Measurements from ENCODE around the gene REPS1. TPM values are rescaled to one million over a fixed set of nuclear protein-coding genes. Genes with fewer than 3 reads are reported as not detected.
A peak's percentile ranks its signal among the peaks of the same experiment; 100 is the strongest.

The REPS1 gene
- polyA plus RNA-seq, 3 donors: 11.9 to 36.6 (median 14.0) TPM

DNA sequence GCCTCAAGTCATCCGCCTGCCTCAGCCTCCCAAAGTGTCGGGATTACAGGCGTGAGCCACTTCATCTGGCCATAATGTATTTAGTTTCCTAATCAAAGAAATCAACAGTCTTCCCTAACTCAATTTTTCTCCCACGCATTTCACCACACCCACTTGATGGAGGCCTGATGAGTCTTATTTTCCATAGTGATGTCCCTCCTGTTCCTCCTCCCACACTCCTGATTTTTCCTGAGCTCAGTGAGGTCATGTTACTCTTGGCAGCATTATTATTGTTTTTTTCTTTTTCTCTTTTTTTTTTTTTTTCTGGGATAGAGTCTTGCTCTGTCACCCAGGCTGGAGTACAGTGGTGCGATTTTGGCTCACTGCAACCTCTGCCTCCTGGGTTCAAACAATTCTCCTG is 49.4 kb upstream of the REPS1 start:
- Histone ChIP-seq H3K36me3 (replicated peaks in 1 of 2; ENCODE audit: control insufficient read depth in 1 of 2, insufficient read depth in 2 of 2, low read length in 2 of 2) (peaks cover 47 to 81% of the 10 kb centered on the region in 2 donors), H3K9ac (ENCODE audit: insufficient read depth, low read length, poor library complexity, severe bottlenecking) (no peak overlapping the region), H4K20me1 (ENCODE audit: insufficient read depth, low read length) (peaks cover 27% of the 10 kb centered on the region), H3K79me2 (ENCODE audit: insufficient read depth, low read length) (peaks cover 26% of the 10 kb centered on the region), H3K4me1 (ENCODE audit: control insufficient read depth in 1 of 2, insufficient read depth in 2 of 2, low read length in 2 of 2) (peaks cover 12 to 14% of the 10 kb centered on the region in 2 donors), H3K9me3 (replicated peaks in 1 of 2; ENCODE audit: control insufficient read depth in 1 of 2, insufficient read depth in 1 of 2, low read length in 2 of 2) (no peaks in the 10 kb centered on the region), H3K4me3 (replicated peaks in 1 of 3; ENCODE audit: low read depth in 2 of 3, low read length in 3 of 3) (no peak overlapping the region), H3K27ac (ENCODE audit: low read depth in 1 of 2, low read length in 2 of 2) (no peak overlapping the region), H3K4me2 (replicated peaks; ENCODE audit: extremely low read depth, low read length, poor library complexity, severe bottlenecking) (no peak overlapping the region), H3K27me3 (ENCODE audit: control insufficient read depth in 2 of 2, insufficient read depth in 2 of 2, low read length in 2 of 2) (no peaks in the 10 kb centered on the region), H2AFZ (ENCODE audit: insufficient read depth, low read depth, low read length, poor library complexity, severe bottlenecking) (no peak overlapping the region)
- TF ChIP-seq, protein P1, sequence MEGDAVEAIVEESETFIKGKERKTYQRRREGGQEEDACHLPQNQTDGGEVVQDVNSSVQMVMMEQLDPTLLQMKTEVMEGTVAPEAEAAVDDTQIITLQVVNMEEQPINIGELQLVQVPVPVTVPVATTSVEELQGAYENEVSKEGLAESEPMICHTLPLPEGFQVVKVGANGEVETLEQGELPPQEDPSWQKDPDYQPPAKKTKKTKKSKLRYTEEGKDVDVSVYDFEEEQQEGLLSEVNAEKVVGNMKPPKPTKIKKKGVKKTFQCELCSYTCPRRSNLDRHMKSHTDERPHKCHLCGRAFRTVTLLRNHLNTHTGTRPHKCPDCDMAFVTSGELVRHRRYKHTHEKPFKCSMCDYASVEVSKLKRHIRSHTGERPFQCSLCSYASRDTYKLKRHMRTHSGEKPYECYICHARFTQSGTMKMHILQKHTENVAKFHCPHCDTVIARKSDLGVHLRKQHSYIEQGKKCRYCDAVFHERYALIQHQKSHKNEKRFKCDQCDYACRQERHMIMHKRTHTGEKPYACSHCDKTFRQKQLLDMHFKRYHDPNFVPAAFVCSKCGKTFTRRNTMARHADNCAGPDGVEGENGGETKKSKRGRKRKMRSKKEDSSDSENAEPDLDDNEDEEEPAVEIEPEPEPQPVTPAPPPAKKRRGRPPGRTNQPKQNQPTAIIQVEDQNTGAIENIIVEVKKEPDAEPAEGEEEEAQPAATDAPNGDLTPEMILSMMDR (IDR thresholded peaks at IDR 0.05): no peak
- peak overlapping the region in 3 of 7 donors; percentile 4 to 40 (median 15) for H3K27ac Mint-ChIP-seq
- no peak overlapping the region for H3K4me3 Mint-ChIP-seq
- intact Hi-C loops (cut with micrococcal nuclease): no loop called here
- peaks cover 22% of the 10 kb centered on the region for H3K4me1 Mint-ChIP-seq
- no peaks in the 10 kb centered on the region for H3K9me3 Mint-ChIP-seq
- WGBS (ENCODE audit: insufficient coverage): 93% methylated on average over 3 of the region's 5 CpGs
- DNase-seq: no peak
- H3K36me3 Mint-ChIP-seq: peaks cover 65 to 81% of the 10 kb centered on the region in 2 donors
- no peaks in the 10 kb centered on the region for H3K27me3 Mint-ChIP-seq (ENCODE audit: low read depth in 3 of 3)

DNA sequence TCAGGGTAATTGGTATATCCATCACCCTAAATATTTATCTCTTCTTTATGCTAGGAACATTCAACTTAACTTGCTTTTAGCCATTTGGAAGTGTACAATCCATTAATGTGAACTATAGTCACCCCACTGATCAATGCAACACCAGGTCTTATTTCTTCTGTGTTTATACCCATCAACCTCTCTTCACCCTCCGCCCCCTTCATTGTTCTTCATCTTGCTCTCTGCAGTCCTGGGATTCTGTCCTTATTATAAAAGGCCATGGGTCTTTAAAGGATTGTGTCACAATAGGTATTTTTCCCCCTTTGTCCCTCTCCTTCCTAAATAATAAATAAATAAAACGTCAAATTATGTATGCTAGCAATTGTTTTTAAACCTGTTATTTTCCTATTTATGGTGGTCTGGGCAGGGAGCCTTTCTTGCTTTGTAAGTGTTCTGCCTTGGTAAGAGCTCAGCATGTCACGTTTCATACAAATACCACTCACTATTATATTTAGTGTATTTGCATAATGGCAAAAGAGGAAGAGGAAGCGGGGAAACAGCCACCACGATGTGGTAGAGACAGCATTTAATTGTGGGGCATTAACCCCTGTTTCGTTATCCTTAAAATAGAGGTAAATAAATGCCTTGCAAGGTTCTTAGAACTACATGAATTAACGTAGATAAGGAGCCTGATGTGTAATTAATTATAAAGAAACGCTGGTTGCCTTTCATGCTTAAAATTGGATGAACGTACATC is 42.3 kb upstream of the REPS1 start:
- intact Hi-C loops (cut with micrococcal nuclease): no loop called here
- peaks cover 0 to 1% (median 0%) of the 10 kb centered on the region in 7 donors for H3K9me3 Mint-ChIP-seq
- Histone ChIP-seq H3K27ac (ENCODE audit: low read depth in 1 of 2, low read length in 2 of 2) (peak overlapping the region; percentile 89 to 98), H3K4me2 (replicated peaks; ENCODE audit: extremely low read depth, low read length, poor library complexity, severe bottlenecking) (peak overlapping the region; percentile 89), H2AFZ (ENCODE audit: insufficient read depth, low read depth, low read length, poor library complexity, severe bottlenecking) (peak overlapping the region; percentile 77), H3K4me3 (replicated peaks in 1 of 3; ENCODE audit: low read depth in 2 of 3, low read length in 3 of 3) (peak overlapping the region; percentile 53 to 93 (median 84)), H3K9me3 (replicated peaks in 1 of 2; ENCODE audit: control insufficient read depth in 1 of 2, insufficient read depth in 1 of 2, low read length in 2 of 2) (no peaks in the 10 kb centered on the region), H3K79me2 (ENCODE audit: insufficient read depth, low read length) (peaks cover 71% of the 10 kb centered on the region), H4K20me1 (ENCODE audit: insufficient read depth, low read length) (peaks cover 26% of the 10 kb centered on the region), H3K27me3 (ENCODE audit: control insufficient read depth in 2 of 2, insufficient read depth in 2 of 2, low read length in 2 of 2) (no peaks in the 10 kb centered on the region), H3K4me1 (ENCODE audit: control insufficient read depth in 1 of 2, insufficient read depth in 2 of 2, low read length in 2 of 2) (peaks cover 50 to 56% of the 10 kb centered on the region in 2 donors), H3K9ac (ENCODE audit: insufficient read depth, low read length, poor library complexity, severe bottlenecking) (peak overlapping the region; percentile 83), H3K36me3 (replicated peaks in 1 of 2; ENCODE audit: control insufficient read depth in 1 of 2, insufficient read depth in 2 of 2, low read length in 2 of 2) (peaks cover 6 to 17% of the 10 kb centered on the region in 2 donors)
- TF ChIP-seq, protein P1 (IDR thresholded peaks at IDR 0.05): no peak
- peaks cover 20 to 24% of the 10 kb centered on the region in 2 donors for H3K36me3 Mint-ChIP-seq
- no peaks in the 10 kb centered on the region for H3K27me3 Mint-ChIP-seq (ENCODE audit: low read depth in 3 of 3)
- no peak overlapping the region for H3K4me3 Mint-ChIP-seq
- H3K4me1 Mint-ChIP-seq: peaks cover 33% of the 10 kb centered on the region
- no peak overlapping the region for H3K27ac Mint-ChIP-seq
- DNase-seq: peak; percentile 63 to 74 (median 70)
- 0% methylated on average over 1 of the region's 9 CpGs for WGBS (ENCODE audit: insufficient coverage)
